Tibial nerve (tissue), 4 donors: Measurements from ENCODE around the gene C1orf105. TPM values are rescaled to one million over a fixed set of nuclear protein-coding genes. Genes with fewer than 3 reads are reported as not detected.

Experiments used
- DNase-seq, 2 donors: peaks; one replicate each; pipeline ENCODE4 v3.0.0-alpha.2; 2019; ENCODE audit warnings: low spot score in 2 of 2
- H3K27ac ChIP-seq, 4 donors: fragments of 200-600 bp; sonication (generic) in 3 of 4; one replicate each; pipeline ENCODE4 v1.5.1; 2017 to 2019; ENCODE audit warnings: mild to moderate bottlenecking in 1 of 4
- H3K27me3 ChIP-seq, 2 donors: fragments of 200-600 bp; sonication (generic) in 1 of 2; one replicate each; pipeline versions ENCODE4 v1.5.1 to v1.6.0; 2017 to 2019
- H3K36me3 ChIP-seq, 3 donors: fragments of 200-600 bp; sonication (generic); one replicate each; pipeline ENCODE4 v1.5.1; 2018 to 2019
- H3K4me1 ChIP-seq, 4 donors: fragments of 200-600 bp; sonication (generic) in 3 of 4; one replicate each; pipeline ENCODE4 v1.5.1; 2017 to 2019
- H3K4me3 ChIP-seq, 4 donors: fragments of 200-600 bp; sonication (generic) in 3 of 4; one replicate each; pipeline ENCODE4 v1.5.1; 2017 to 2019; ENCODE audit warnings: mild to moderate bottlenecking in 1 of 4, moderate library complexity in 1 of 4
- H3K9me3 ChIP-seq, 4 donors: fragments of 200-600 bp; sonication (generic) in 3 of 4; one replicate each; pipeline ENCODE4 v1.5.1; 2017 to 2019
- EP300 ChIP-seq, 2 donors: sonication (generic); formaldehyde crosslinking; IDR thresholded peaks; one replicate each; pipeline ENCODE4 v1.6.1; 2017; ENCODE audit warnings: antibody characterized with exemption in 2 of 2, mild to moderate bottlenecking in 1 of 2
- POLR2A ChIP-seq, 2 donors: fragments of 450-650 bp; IDR thresholded peaks; one replicate each; pipeline ENCODE4 v1.6.1; 2017; ENCODE audit warnings: antibody characterized with exemption in 2 of 2, mild to moderate bottlenecking in 2 of 2, moderate library complexity in 2 of 2
- WGBS, 2 donors: methylation state at CpG; one replicate each; pipeline ENCODE4 v1.1.5; 2018; 5-methylcytosine and 5-hydroxymethylcytosine counted together
- total RNA-seq, 4 donors: library from RNA; depleted of rRNA; stranded (reverse); fragments of >200 nt; gene quantifications; one replicate each; pipeline ENCODE4 v1.1.0, GENCODE V29; 2016
- TF ChIP-seq, protein P1 (sequence below), 5 experiments: fragments of 200-600 bp in 3 of 5; fragments of 450-650 bp in 2 of 5; sonication (generic) in 3 of 5; IDR thresholded peaks; one replicate each; pipeline ENCODE4 v1.5.1; 2016 to 2019; ENCODE audit warnings: antibody characterized with exemption in 5 of 5, mild to moderate bottlenecking in 3 of 5, moderate library complexity in 2 of 5

C1orf105 gene
- total RNA-seq, 4 donors from 2014 or later: not detected

DNA sequence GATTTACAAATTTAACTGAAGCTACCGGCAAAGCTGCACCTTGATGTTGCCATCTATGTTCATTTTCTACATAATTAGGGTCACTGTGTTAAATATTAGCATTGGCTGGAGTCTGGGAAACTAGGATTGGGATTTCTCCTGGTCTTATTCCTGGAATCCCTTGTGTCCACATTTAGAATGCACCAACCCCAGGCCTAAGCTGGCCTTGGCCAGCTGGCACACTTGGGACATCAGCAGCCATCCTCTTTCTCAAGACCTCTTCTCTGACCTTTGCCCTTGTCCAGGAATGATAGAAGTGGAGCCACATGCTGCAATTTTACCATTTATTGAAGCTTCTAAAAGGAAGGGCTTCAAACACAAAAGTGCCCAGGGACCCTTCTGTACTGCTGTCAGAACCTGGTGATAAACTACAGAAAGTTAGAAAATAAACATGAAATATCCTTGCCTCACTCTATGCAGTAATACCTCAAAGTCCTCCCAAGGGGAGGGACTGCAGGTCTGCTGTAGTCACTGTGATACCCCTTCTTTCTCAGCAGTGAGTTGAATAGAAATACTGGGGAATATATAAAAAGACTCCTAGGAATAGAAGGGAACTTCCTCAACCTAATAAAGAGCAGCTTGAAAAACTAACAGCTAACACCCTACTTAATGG, 37.1 kb downstream of the C1orf105 start:
- Histone ChIP-seq H3K9me3 (no peaks in the 10 kb centered on the region), H3K36me3 (no peaks in the 10 kb centered on the region), H3K27me3 (no peaks in the 10 kb centered on the region), H3K4me3 (no peak overlapping the region), H3K27ac (no peak overlapping the region), H3K4me1 (peaks cover 0 to 2% (median 0%) of the 10 kb centered on the region in 4 donors)
- WGBS, 2 donors: 79 to 89% methylated on average over 1 of the region's 1 CpG
- TF ChIP-seq, protein P1, sequence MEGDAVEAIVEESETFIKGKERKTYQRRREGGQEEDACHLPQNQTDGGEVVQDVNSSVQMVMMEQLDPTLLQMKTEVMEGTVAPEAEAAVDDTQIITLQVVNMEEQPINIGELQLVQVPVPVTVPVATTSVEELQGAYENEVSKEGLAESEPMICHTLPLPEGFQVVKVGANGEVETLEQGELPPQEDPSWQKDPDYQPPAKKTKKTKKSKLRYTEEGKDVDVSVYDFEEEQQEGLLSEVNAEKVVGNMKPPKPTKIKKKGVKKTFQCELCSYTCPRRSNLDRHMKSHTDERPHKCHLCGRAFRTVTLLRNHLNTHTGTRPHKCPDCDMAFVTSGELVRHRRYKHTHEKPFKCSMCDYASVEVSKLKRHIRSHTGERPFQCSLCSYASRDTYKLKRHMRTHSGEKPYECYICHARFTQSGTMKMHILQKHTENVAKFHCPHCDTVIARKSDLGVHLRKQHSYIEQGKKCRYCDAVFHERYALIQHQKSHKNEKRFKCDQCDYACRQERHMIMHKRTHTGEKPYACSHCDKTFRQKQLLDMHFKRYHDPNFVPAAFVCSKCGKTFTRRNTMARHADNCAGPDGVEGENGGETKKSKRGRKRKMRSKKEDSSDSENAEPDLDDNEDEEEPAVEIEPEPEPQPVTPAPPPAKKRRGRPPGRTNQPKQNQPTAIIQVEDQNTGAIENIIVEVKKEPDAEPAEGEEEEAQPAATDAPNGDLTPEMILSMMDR (IDR thresholded peaks at IDR 0.05): no peak
- no peak for DNase-seq

DNA sequence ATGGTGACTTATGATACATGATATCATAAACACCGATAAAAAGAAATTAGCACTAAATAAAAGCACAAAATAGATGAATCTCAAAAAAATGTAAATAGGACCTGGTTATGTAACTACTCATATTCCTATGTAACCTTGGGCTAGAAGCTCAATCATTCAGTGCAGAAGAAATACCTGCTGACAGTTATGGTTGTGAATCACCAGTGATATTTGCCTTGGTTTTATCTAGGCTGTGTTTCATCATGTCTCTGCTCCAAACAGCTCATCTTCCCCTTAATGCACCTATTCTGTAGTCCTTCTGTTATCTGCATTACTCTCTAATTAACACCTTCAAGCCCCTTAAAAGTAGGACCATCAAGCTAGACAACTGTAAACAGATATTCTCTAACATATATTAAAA, 39.7 kb downstream of the C1orf105 start:
- no peak for TF ChIP-seq POLR2A (IDR thresholded peaks at IDR 0.05)
- TF ChIP-seq, protein P1 (IDR thresholded peaks at IDR 0.05): no peak
- TF ChIP-seq EP300 (IDR thresholded peaks at IDR 0.05): no peak
- DNase-seq: no peak
- no peaks in the 10 kb centered on the region for H3K27me3 ChIP-seq
- 92 to 96% methylated on average over 1 of the region's 1 CpG for WGBS, 2 donors
- no peak overlapping the region for H3K4me3 ChIP-seq
- peaks cover 0 to 2% (median 0%) of the 10 kb centered on the region in 4 donors for H3K4me1 ChIP-seq
- no peaks in the 10 kb centered on the region for H3K36me3 ChIP-seq
- no peaks in the 10 kb centered on the region for H3K9me3 ChIP-seq
- H3K27ac ChIP-seq: no peak overlapping the region

DNA sequence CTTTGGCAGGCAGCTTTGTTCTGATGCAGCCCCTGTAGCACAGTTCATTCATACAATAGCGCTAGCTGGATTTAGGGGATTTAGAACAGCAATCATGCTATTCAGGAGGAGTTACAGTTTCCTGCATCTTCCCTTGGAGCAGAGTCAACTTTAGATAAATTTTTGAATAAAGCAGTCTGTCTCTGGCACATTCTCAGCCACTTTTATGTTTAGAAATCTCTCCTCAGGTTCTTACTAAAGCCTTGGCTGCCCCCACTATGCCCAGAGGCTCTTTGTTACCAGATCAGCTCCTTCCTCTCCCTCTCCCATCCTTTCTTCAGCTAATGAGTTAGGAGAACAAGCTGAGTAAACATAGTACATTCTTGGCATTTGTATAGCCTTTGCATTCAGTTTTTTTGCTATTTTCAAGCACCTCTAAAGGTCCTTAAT, 40.4 kb downstream of the C1orf105 start:
- Histone ChIP-seq H3K4me3 (no peak overlapping the region), H3K27ac (no peak overlapping the region), H3K27me3 (no peaks in the 10 kb centered on the region), H3K36me3 (no peaks in the 10 kb centered on the region), H3K4me1 (peaks cover 0 to 2% (median 0%) of the 10 kb centered on the region in 4 donors), H3K9me3 (no peaks in the 10 kb centered on the region)
- WGBS, 2 donors: 25 to 30% methylated on average over 1 of the region's 1 CpG
- TF ChIP-seq POLR2A (IDR thresholded peaks at IDR 0.05) (no peak), EP300 (IDR thresholded peaks at IDR 0.05) (no peak)
- TF ChIP-seq, protein P1 (IDR thresholded peaks at IDR 0.05): no peak
- DNase-seq: no peak

DNA sequence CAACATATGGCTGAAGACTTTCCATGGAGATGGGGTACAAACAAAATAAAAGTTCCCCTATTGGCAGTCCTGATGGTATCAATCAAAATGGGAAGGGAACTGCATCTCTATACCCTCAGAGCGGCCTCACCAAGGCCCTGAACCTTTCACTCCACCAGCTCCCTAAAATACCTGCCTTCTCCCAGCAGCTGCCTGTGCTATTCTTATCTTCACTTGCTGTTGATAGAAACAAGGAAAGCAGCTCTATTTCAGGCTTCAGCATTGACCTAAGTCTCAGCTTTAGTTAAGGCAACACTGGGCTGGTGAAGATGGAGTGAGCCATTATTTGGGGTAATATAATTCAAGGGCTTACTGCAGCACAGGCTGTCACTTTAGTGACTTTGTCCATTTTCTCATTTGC, 45.1 kb downstream of the C1orf105 start:
- DNase-seq: no peak
- H3K27ac ChIP-seq: no peak overlapping the region
- H3K4me1 ChIP-seq: peaks cover 0 to 2% (median 0%) of the 10 kb centered on the region in 4 donors
- no peak overlapping the region for H3K4me3 ChIP-seq
- WGBS, 2 donors: 89 to 100% methylated on average over 1 of the region's 1 CpG
- no peak for TF ChIP-seq EP300 (IDR thresholded peaks at IDR 0.05)
- TF ChIP-seq, protein P1 (IDR thresholded peaks at IDR 0.05): no peak
- TF ChIP-seq POLR2A (IDR thresholded peaks at IDR 0.05): no peak
- H3K9me3 ChIP-seq: no peaks in the 10 kb centered on the region
- H3K36me3 ChIP-seq: no peaks in the 10 kb centered on the region
- no peaks in the 10 kb centered on the region for H3K27me3 ChIP-seq

DNA sequence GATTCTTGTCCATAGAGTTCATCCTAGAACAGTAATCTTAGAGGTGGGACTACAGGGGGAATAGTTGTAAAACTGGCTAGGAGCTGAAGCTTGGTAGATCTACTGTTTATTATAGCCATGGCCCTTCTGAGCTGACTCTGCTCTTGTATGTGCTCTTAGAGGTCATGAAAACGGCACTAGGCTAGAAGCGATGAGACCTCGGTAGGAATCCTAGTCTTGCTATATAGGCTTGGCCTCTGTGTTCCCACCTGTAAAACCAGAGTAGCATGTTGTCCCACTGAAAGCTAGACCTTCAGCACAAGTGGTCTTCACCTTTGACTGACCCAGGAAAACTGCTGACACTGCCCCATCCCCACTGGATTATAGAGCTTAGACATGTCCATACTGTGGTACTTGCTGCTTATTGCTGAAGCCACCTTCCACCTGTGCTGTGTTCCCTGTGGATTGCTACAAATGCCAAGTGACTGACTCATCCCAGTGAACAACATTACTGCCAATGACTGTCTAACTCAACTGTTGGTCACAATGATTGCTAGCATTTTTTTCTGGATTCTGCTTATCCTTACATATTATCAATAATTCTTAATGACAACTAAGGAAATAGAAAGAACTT, 46.4 kb downstream of the C1orf105 start:
- no peaks in the 10 kb centered on the region for H3K36me3 ChIP-seq
- no peaks in the 10 kb centered on the region for H3K4me1 ChIP-seq
- no peaks in the 10 kb centered on the region for H3K27me3 ChIP-seq
- H3K27ac ChIP-seq: no peak overlapping the region
- DNase-seq: no peak
- TF ChIP-seq EP300 (IDR thresholded peaks at IDR 0.05) (no peak), POLR2A (IDR thresholded peaks at IDR 0.05) (no peak)
- TF ChIP-seq, protein P1 (IDR thresholded peaks at IDR 0.05): no peak
- H3K4me3 ChIP-seq: no peak overlapping the region
- H3K9me3 ChIP-seq: no peaks in the 10 kb centered on the region
- 96 to 100% methylated on average over 3 of the region's 3 CpGs for WGBS, 2 donors
